HepG2 (cell line): ENCODE data around the gene CALR. TPM values are rescaled to one million over a fixed set of nuclear protein-coding genes. Genes with fewer than 3 reads are reported as not detected.
A peak's percentile ranks its signal among the peaks of the same experiment; 100 is the strongest.

Experiments
- E2F2 ChIP-seq: sonication (generic); formaldehyde crosslinking; IDR thresholded peaks from 2 replicates; pipeline ENCODE4 v1.4.0; 2020; ENCODE audit warnings: missing genetic modification reagents, borderline replicate concordance
- EZH2 ChIP-seq: conservative IDR thresholded peaks from 2 replicates; pipeline ENCODE4 v1.6.1; 2012; ENCODE audit warnings: mild to moderate bottlenecking, low read depth, low read length, moderate library complexity
- FOXA3 ChIP-seq: IDR thresholded peaks from 2 replicates; pipeline ENCODE4 v1.6.1; 2016; ENCODE audit warnings: missing genetic modification reagents, missing compliant biosample characterization
- FOXO1 ChIP-seq: sonication (generic); formaldehyde crosslinking; IDR thresholded peaks from 2 replicates; pipeline ENCODE4 v1.4.0; 2020; ENCODE audit warnings: missing genetic modification reagents
- HOXA9 ChIP-seq: sonication (generic); formaldehyde crosslinking; IDR thresholded peaks from 2 replicates; pipeline ENCODE4 v1.8.1; 2022; ENCODE audit warnings: missing genetic modification reagents, mild to moderate bottlenecking, moderate library complexity, borderline replicate concordance
- MXD4 ChIP-seq: IDR thresholded peaks from 2 replicates; pipeline ENCODE4 v1.6.1; 2016; ENCODE audit warnings: mild to moderate bottlenecking, missing biosample characterization, missing genetic modification reagents
- NFAT5 ChIP-seq: sonication (generic); formaldehyde crosslinking; IDR thresholded peaks from 2 replicates; pipeline ENCODE4 v1.4.0; 2020; ENCODE audit warnings: missing genetic modification reagents
- NFRKB ChIP-seq: fragments of 450-650 bp; IDR thresholded peaks from 2 replicates; pipeline ENCODE4 v1.6.1; 2017
- SMARCE1 ChIP-seq: fragments of 450-650 bp; IDR thresholded peaks from 2 replicates; pipeline ENCODE4 v1.6.1; 2017; ENCODE audit warnings: borderline replicate concordance
- SOX13 ChIP-seq, 3 experiments: fragments of 450-650 bp in 1 of 3; sonication (generic) in 1 of 3; formaldehyde crosslinking in 1 of 3; IDR thresholded peaks in 2 of 3; conservative IDR thresholded peaks in 1 of 3; 2 replicates each; pipeline versions ENCODE4 v1.5.0 to v1.6.1; 2016 to 2020; ENCODE audit warnings: antibody characterized with exemption in 1 of 3, mild to moderate bottlenecking in 1 of 3, missing compliant biosample characterization in 1 of 3, missing genetic modification reagents in 1 of 3, moderate library complexity in 1 of 3
- U2AF2 ChIP-seq: fragments of 200-400 bp; formaldehyde crosslinking; IDR thresholded peaks from 2 replicates; pipeline ENCODE4 v1.6.1; 2017; ENCODE audit warnings: low read depth, mild to moderate bottlenecking, low read length
- ZNF142 ChIP-seq: sonication (generic); formaldehyde crosslinking; IDR thresholded peaks from 2 replicates; pipeline ENCODE4 v1.4.0; 2020; ENCODE audit warnings: missing genetic modification reagents
- ZNF619 ChIP-seq: sonication (generic); formaldehyde crosslinking; IDR thresholded peaks from 2 replicates; pipeline ENCODE4 v1.4.0; 2020; ENCODE audit warnings: mild to moderate bottlenecking, missing genetic modification reagents
- ZNF766 ChIP-seq: sonication (generic); formaldehyde crosslinking; IDR thresholded peaks from 2 replicates; pipeline ENCODE4 v1.5.0; 2020; ENCODE audit warnings: missing genetic modification reagents, borderline replicate concordance
- ZSCAN12 ChIP-seq: sonication (generic); formaldehyde crosslinking; IDR thresholded peaks from 2 replicates; pipeline ENCODE4 v1.9.0; 2021; ENCODE audit warnings: mild to moderate bottlenecking, missing genetic modification reagents
- polyA plus RNA-seq, 8 experiments: library from polyadenylated mRNA; depleted of rRNA in 3 of 8; stranded (reverse) in 7 of 8; unstranded in 1 of 8; fragments of >200 nt; fragmentation: Illumina TruSeq in 4 of 8; extraction: Trizol in 4 of 8; gene quantifications; 2 replicates each; pipeline versions ENCODE4 v1.2.1 to v1.2.3, GENCODE V29; 2011 to 2016; ENCODE audit warnings: low read depth in 4 of 8, missing spikeins in 1 of 8, mixed read lengths in 1 of 8; ENCODE audit not compliant: insufficient read depth in 1 of 8
- total RNA-seq, 5 experiments: library from RNA; depleted of rRNA; stranded (reverse); fragments of >200 nt; fragmentation: Illumina TruSeq; extraction: Trizol; gene quantifications; 2 replicates each; pipeline ENCODE4 v1.2.3, GENCODE V29; 2016; ENCODE audit warnings: low read depth in 1 of 5

CALR gene
- total and polyA plus RNA-seq, 2 of the 13 experiments (the other 11 are each of a cell fraction or from before 2014, with no cell fraction given) = 898 to 934 TPM

- TF ChIP-seq E2F2 (CRISPR knock-in tag) = no peak
- TF ChIP-seq ZNF142 (CRISPR knock-in tag) = no peak
- 0 out of 2 replicates have a peak, but pooled peaks have one; percentile 52 for TF ChIP-seq FOXO1 (CRISPR knock-in tag)
- TF ChIP-seq MXD4 (CRISPR knock-in tag) = no peak; the same call in 1 of the 2 replicates
- TF ChIP-seq U2AF2 = no peak
- TF ChIP-seq SMARCE1 = no peak
- TF ChIP-seq NFAT5 (CRISPR knock-in tag) = no peak
- no peak for TF ChIP-seq ZSCAN12 (CRISPR knock-in tag)
- no peak for TF ChIP-seq ZNF619
- TF ChIP-seq ZNF766 (CRISPR knock-in tag) = no peak
- TF ChIP-seq EZH2 = no peak
- TF ChIP-seq SOX13 (IDR thresholded peaks at IDR 0.05) = no peak
- TF ChIP-seq SOX13 (CRISPR knock-in tag; conservative IDR thresholded peaks at IDR 0.05 in 1 of 2, IDR thresholded peaks at IDR 0.05 in 1 of 2) = peak in 1 of 2 experiments; percentile 40; a peak in 1 of 4 replicates
- TF ChIP-seq NFRKB = no peak
- TF ChIP-seq HOXA9 (CRISPR knock-in tag) = 0 out of 2 replicates have a peak, but pooled peaks have one; percentile 63
- TF ChIP-seq FOXA3 (CRISPR knock-in tag) = peak; percentile 49; the same call in 1 of the 2 replicates
Observed at GRCh38 chr19:12983542-12984142, 45.2 kb downstream of the CALR start (continued).
